ENCODE data around the gene CDRT4.
"Not testable (repeated sequence)": the region's sequence is repeated elsewhere in the genome, so short reads cannot be mapped to it uniquely, and the experiment has no call there.

CDRT4 gene

DNA sequence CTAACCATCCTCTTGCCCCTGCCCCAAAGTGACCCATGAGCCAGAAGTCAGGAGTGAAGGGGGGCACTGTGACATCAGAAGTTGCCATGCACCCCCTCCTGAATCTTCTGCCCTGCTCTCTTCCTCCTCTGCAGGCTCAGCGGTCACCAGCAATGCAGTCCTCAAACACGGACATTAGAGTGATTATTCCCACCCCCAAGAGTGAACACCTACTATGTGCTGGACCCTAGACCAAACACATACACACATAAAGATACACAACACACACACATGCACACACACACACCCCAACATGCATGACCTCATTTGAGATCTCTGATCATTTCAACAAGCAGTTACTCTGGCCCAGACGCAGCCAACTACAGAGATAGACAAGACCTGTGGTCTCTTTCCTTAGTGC is at the start of gene CDRT4:
CDRT4 (minus strand) TSS at position 30 of the 400 bp plus-strand sequence. CDS start 27,383 bp downstream, outside the sequence.
- ATAC-seq: no peak
- DNase-seq: no peak

DNA sequence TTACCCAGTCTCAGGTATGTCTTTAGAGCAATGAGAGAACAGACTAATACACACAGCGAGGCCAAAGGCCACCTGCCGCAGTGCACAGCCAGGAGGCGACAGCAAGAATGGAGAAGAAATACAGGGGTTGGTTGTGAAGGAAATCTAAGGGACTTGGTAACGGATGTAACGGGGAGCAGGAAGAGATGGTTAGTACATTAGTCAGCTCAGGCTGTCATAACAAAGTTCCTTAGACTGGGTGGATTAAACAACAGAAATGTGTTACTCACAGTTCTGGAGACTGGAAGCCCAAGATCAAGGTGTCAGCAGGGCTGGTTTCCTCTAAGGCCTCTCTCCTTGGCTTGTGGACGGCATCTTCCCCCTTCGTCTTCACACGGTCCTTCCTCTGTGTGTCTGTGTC is 48.7 kb upstream of the CDRT4 start:
- DNase-seq (no peak), ATAC-seq (no peak)

DNA sequence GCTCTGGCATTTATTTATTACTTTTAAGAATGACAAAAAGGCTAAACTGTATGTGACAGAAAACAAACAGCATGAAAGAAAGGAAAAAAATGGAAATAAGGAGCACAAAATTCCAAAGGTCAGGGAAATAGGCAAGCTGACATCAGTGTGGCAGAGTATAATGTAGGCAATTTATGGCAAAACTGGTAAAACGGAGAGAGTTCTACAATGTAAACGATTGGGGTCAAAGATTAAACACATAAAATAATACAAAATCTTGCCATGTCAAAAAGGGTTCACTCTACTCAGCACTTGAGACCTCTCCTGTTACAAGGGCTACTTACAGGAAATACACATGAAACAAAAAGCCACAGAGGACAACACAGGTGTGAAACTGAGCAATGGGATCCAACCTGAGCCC is 47.0 kb upstream of the CDRT4 start:
- ATAC-seq (no peak), DNase-seq (no peak)

DNA sequence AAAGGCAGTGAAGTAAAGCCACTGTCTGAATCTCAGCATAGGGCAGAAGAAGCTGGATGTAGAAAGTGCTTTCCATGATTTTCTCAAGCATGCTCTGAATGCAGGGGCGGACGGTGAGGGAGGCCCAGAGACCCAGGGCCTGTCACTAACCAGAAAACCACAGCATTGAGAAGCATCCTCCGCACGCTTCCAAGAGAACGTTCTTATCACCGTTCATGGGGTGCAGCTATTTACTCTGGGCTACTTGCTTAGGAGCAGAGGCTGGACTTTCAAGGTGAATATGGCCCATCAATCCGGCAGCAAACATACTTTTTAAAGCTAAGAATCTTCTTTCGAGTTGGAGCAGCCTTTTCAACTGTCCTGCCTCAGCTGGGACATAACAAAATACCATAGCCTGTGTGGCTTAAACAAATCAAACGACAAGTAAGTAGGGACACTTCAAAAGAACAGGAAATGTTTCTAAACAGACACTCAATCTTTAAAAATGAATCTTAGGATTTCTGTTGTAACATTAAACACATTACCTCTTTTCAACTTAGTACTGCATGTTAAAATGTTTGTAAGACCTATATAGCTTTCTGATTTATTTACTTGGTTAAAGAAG is 46.5 kb upstream of the CDRT4 start:
- no peak for DNase-seq
- ATAC-seq: no peak

DNA sequence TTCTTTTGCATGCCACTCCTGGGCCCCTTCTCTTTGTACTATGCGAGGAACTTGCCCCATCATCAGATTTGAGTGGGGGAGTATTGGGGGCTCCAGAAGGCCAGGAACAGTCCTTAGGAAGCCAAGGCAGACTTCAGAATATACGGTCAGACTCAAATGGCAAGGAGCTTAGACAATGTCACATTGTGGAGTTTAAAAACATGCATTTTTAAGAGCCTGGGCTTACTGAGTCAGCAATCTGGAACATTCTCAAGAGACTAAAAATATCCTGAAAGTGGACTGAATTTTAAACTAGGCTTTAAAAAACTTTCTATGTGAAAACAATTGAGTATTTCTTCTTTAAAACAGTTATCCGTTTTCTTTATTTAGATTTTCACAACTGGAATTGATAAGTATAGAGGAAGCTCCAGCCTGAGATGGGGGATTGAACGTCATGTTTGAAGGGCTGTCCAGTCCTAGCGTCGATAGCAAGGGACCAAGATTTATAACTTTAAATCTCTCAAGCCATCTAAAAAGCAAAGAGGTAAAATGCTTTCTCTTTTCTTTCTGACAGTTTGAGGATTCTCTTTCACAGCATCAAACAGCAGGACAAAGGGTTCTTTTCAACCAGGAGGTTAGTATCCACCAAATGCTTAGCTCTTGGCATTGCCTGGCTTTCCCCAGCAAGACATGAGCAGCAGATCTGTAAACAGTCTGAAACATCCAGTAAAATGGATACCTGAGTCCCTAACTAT is 45.8 kb upstream of the CDRT4 start:
- no peak for ATAC-seq
- DNase-seq: no peak

DNA sequence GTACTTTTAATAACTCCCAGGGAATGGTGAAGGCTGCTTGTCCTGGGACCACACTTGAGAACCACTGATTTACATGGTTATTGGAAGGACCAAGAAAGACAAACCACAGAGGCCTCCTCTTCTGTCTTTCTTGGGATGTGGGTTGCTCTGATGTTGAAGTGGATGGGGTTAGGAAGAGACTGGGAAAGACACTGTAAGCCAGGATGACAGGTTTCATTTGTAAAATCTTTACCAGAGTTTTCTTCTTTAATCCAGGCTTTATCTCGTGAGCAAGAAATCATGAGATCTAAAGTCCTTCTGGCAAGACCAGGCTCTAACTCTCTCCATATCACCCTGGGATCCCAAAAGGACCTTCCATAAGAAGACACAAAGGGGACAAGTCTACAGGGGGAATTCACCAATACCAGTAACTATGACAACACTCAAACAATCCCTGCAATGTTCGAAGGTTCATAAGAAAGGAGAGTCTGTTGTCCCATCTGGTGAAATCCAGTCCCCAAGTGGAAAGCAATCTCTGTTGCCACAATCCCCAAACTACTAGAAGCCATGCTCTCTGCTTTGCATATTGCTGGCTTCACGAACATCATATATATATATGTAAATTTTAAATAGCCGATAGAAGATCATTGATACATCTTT is 44.8 kb upstream of the CDRT4 start:
- ATAC-seq: no peak
- DNase-seq: no peak

DNA sequence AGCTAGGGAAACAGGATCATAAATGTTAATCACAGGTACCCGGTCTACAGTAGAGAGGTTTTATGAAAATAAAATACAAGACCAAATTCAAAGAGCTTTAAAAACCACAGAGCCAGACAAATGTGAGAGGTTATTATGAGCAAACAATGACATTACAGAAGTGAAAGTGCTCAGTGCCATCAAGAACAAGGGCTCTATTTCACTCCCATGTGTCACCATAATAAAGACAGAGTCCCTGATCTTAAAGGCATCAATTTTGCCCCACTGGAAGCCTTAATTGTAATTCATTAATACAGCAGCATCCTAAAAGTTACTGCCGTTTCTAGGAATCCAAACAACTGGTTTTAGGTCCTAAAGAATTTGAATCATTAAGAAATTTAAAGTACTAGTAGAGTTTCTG is 43.7 kb upstream of the CDRT4 start:
- ATAC-seq: no peak
- no peak for DNase-seq

DNA sequence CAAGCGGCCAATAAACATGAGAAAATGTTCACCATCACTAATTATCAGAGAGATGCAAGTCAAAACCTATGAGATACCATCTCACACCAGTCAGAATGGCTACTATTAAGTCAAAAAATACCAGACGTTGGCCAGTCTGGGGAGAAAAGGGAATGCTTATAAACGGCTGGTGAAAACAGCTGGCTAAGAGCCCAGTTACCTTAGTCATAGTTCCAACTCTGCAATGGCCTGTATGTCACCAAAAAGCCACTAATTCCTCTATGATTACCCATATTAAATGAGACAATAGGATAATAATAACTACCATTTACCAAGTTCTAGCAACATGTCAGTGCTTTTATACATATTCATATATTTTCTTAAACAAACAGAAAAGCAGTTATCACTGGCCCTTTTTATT is 42.9 kb upstream of the CDRT4 start:
- no peak for ATAC-seq
- DNase-seq: no peak

DNA sequence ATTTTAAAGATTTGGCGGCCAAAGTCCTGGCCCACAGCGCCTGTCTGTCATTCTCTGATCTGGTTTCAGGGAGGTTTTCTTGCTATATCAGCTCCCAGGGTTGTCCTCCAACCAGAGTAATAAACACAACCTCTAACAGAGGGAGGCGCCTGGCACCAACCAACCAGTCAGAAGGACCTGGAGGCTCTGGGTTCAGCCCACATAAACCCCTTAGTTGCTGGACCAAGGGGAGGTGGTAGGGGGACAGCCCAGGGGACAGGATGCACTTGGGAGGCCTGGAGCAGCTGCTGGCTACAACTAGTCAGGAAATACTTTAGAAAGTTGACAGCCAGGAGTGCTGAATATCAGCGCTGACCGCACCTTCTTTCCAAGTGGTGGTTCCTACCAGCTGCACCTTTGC is 41.7 kb upstream of the CDRT4 start:
- DNase-seq: no peak
- no peak for ATAC-seq

DNA sequence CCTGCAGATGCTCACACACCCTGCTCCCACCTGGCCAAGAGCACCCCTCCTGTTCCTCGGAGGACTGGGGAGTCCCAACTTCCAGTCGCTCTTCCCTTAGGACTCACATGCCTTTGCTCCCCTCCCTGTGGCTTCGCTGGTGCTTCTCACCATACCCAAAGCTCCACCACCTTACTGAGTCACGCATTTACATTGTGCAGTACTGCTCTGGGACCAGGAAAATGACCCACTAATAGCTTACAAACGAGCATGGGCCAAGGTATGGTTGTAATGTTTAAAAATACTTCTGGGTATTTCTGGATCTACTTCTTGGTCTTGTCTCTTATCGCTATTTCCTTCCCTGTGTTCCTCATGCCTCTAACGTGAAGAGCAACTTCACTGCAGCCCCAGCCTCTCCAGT is 41.0 kb upstream of the CDRT4 start:
- DNase-seq: no peak
- no peak for ATAC-seq

DNA sequence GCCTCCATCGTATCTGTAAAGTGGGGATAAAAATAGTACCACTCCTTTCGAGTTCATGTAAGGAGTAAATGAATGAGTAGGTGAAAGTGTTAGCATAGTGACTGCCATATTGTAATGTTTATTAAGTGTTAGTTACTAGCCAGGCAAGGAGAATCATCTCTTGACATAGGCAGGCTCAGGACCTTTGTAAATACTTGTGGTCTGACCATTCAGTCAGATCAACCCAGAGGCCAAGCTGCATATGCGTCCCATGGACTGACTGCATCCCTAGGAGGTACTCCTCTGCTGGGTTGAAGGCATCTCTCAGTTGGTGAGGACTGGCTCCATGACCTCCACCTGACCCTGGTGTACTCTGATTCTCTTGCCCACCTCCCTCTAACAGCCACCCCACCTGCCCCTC is 40.5 kb upstream of the CDRT4 start:
- DNase-seq: no peak
- no peak for ATAC-seq

DNA sequence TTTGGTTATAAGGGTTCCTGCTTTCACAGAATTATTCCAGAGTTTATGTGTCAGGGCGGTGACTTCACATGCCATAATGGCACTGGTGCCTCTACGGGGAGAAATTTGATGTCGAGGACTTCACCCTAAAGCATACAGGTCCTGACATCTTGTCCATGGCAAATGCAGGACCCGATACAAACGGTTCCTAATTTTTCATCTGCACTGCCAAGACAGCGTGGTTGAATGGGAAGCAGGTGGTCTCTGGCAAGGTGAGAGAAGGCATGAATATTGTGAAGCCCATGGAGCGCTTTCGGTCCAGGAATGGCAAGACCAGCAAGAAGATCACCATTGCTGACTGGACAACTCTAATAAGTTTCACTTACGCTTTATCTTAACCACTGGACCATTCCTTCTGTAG is 39.6 kb upstream of the CDRT4 start:
- no peak for DNase-seq
- ATAC-seq: no peak

DNA sequence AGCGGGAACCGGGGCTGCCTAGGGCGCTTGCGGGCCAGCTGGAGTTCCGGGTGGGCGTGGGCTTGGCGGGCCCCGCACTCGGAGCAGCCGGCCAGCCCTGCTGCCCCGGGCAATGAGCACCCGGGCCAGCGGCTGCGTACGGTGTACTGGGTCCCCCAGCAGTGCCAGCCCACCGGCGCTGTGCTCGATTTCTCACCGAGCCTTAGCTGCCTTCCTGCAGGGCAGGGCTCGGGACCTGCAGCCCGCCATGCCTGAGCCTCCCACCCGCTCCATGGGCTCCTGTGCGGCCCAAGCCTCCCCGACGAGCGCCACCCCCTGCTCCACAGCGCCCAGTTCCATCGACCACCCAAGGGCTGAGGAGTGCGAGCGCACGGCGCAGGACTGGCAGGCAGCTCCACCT is 38.3 kb upstream of the CDRT4 start:
- not testable (repeated sequence) for ATAC-seq, DNase-seq

DNA sequence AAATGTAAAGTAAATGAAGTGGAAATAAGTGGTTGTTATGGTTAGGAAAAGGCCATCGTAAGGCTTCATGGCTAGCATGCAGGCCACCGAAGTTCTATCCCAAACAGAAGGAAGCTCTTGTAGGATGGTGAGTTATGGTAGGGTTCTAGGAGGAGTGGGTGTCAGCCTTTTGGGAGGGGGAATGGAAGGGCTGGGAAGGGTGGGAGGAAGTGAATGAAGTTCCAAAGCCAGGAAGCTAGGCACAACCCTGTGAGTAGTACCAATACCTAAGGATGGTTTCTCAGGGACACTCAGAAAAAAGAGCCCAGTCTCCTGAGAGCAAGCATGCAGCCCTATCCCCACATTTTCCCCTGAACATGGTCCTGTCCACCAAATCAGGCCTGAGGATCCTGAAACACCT is 36.3 kb upstream of the CDRT4 start:
- no peak for ATAC-seq
- DNase-seq: no peak

DNA sequence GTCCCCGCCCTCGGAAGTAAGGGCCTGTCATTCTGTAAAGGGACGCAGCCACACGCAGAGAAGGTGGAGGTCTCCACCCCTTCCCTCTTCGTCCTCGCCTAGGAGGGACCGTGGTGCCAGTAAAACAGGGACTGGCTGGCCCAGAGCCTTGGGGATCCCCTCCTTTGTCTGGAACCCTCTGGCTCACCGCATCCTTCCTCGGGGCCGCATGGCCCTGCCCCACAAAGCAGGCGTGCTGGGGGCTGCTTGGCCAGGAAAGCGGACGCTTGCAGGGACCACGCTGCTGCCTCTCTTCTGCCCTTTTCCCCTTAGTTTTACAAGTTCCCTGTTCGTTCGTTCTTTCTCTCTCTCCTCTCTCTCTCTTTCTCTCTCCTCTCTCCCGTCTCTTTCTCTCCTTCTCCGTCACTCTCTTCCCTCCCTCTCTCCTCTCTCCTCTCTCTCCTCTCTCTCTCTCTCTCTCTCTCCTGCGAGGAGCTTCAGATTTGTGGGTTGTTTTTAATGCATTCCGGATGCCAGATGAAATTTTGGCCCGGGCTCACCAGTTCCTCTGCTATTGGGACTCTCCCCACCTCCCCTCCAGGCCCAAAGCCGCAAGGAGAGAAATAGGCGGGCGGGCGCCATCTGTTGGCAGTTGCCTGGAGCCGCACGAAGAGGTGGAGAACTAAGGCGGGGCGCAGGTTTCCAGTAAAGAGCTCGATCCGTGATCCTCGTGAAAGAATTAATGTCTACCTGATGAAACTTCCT is 35.1 kb upstream of the CDRT4 start:
- peak; percentile 90 for ATAC-seq
- peak; percentile 84 for DNase-seq

DNA sequence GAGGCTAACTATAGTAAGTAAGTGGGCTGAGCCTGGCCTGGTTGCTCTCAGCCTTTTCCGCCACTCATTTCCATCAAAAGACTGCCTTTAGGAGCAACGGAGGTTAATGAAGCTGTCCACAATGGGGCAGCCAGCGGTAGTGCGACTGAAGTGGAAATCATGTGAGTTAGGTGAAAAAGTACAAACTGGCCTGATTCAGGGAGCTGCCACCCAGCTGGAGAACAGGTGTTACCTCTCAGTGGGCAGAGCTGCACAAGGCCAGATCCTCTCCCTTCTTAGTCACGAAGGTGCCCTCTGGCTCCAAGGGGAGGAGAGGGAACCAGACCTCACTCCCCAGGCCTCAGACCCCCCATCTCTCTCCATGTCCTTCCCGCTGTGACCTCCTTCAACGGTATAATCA is 34.4 kb upstream of the CDRT4 start:
- no peak for ATAC-seq
- no peak for DNase-seq

DNA sequence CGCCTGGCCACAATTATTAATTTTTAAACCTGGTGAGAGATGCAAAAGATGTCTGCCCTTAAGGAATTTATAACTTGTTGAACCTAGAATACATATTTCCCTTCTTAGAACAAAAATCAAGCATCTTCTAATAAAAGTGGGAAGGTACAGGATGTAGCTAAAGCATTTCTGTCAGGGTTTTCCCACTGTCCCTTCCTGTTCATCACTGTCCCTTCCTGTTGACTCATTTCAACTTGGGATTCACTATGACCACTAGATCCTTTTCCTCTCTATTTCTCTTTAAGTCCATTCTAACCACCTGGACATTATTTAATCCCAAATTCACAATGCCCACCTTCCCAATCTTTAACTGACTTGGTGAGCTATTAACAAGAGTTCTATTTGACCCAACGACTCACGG is 33.9 kb upstream of the CDRT4 start:
- ATAC-seq (no peak), DNase-seq (no peak)

DNA sequence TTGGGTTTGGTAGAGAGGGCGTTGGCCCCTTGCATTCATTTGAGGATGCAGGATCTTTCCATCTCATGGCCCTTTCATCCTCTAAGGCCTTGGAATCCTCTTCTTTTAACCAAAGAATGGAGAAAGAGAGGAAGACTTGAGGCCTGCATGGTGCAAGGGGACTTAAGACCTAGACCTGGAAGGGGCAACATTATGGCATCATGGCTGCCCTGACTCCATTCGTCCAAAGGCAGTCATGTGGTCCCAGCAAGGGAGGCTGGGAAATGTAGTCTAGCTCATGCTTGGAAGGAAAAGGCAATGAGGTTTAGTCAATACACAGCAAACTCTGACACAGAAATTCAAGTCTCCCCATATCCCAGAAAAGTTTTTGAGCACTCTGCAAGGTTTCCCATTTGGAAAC is 30.7 kb upstream of the CDRT4 start:
- ATAC-seq (no peak), DNase-seq (no peak)

DNA sequence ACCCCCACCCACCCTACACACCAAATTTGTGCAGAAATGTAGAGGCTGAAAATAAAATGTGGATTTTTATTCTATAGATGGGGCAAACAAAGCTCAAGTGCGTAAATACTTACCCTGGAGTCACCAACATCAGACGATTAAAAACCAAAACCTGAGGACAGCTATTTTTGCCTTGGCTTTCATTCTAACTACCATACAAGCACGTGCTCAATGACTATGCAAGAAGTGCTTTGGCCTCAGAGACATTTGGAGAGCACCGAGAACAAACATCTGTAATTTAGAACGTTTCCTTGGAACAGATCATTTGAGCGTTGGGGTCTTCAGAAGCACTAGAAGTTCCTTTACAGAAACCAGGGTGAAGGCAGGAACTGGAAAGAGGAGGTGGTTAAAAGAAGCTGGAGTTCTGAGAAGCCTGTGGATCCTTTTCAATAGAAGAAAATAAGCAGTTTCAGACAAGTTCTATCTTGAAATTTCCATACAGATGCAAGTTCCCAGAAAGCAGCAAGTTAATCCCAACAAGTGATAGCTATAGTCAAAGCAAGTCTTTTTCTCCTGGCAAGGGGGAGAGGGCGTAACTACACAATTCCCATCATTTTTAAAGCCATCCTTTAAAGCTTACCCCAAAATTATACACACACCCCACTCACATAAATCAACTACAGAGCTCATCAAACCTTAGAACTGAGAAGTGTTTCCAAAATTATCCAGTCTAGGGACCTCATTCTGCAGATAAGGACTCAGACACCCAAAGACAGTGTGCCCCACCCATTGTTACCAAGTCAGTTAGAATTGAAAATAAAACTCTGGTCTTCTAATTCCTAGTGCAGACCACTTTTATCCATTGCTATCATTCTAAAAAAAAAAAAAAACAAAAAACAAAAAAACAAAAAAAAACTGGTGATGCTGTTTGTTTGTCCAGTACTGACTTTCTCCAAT is 29.6 kb upstream of the CDRT4 start:
- DNase-seq: no peak
- no peak for ATAC-seq

DNA sequence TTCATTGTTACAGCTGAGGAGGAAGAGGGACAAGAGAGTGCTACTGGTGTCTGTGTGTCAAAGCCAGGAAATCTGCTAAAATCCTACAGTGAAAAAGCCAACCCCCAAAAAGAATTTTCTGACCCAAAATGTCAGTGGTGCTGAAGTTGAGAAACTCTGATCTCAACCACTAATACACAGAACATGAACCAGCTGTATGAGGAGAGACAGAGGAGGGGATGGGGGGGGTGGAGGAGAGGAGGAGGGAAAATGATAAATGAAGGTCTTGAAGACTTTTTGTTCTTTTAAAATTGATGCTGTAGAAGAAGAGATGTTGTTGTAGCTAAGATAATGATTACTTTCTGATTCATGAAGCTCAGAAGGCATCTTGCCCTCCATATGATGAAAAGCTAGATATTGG is 27.4 kb upstream of the CDRT4 start:
- no peak for ATAC-seq

DNA sequence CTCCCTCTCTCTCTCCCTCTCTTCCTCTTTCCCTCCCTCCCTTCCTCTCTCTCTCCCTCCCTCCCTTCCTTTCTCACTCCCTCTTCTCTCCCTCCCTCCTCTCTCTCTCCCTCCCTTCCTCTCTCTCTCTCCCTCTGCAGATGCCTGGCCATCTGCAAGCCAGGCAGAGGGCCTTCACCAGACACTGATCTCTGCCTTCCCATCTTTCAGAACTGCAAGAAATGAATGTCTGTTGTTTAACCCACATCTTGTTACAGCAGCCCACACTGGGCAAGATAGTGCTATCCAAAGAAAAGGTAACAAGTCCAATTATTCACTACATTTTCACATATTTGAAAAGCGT is 26.2 kb upstream of the CDRT4 start:
- DNase-seq (no peak), ATAC-seq (no peak)

More for the DNA sequence above, 27.4 kb upstream of the CDRT4 start:
- DNase-seq: no peak
